Femur (tissue), 1 donor: ENCODE data around the gene NSG2.
"Not testable (repeated sequence)": the region's sequence is repeated elsewhere in the genome, so short reads cannot be mapped to it uniquely, and the experiment has no call there.

ENCODE experiments used
- DNase-seq: peaks from one replicate; pipeline ENCODE4 v3.0.0-alpha.2; 2017

The NSG2 gene

DNA sequence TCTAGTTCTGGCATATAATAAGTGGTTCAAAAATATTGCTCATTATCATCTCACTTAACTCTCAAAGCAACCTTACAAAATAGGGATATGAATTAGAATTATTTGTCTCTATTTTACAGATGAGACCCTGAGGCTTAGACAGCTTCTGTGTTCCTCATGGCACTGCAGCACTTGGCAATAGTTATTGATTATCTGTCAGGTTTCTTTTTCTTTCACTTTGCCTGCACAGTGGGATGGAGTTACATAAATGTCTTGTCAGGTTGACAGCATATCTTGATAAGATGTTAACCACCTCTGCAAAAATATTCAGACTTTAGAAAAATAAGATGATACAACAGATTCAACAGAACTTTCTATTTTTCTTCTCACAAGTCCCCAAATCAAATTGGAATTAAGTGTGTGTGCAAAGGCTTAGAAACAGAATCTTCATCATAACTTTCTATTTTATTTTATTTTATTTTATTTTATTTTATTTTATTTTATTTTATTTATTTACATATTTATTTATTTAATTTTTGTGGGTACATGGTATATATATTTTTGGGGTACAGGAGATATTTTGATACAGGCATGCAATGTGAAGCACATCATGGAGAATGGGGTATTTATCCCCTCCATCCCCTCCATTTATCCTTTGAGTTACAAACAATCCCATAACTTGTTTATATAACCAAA lies 17.7 kb downstream of the NSG2 start:
- DNase-seq, result no peak

DNA sequence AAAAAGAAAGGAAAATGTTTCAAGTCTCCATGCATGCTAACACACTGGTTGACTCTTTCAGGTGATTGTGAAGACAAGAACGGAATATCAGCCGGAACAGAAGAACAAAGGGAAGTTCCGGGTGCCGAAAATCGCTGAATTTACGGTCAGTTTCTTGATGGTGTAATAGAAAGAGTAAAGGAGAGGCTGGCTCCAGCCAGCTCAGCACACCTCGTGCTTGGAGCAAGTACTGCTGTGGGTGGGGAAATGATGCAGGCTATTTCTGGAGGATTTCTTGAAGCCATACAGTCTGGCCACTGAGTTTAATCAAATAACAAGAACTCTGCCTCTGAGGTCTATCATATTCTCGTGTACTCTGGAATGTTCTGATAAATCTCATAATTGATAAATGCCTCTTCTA lies 18.7 kb downstream of the NSG2 start:
- no peak for DNase-seq

DNA sequence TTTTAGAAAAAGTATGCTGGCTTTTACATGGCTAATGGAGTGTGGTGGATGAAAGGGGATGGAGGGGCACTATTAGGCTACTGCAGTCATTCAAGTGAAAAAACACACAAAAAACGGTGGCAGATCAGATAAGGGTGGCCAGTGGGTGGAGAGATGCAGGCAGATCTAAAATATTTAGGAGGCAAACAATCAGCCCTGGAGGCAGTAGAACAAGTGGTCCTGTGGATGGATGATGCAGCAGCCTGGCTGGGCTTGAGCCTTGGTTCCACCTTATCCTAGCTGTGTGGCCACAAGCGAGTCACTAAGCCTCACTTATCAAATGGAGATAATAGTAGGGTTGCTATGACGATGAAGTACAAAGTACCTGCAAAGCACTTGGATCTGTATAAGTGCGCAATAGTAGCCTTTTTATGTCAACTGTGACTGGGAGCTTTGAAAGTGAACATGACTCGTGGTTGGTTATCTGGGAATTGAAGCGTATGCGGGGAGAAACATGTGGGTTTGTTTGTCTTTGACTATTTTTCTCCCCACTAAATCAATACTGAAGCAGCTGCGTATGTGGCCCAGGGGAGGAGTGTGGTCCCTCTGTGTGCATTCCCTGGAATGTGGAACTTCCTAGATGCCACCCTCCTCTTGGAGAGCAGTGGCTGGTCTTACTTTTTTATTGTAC lies 20.2 kb downstream of the NSG2 start:
- DNase-seq, result no peak

DNA sequence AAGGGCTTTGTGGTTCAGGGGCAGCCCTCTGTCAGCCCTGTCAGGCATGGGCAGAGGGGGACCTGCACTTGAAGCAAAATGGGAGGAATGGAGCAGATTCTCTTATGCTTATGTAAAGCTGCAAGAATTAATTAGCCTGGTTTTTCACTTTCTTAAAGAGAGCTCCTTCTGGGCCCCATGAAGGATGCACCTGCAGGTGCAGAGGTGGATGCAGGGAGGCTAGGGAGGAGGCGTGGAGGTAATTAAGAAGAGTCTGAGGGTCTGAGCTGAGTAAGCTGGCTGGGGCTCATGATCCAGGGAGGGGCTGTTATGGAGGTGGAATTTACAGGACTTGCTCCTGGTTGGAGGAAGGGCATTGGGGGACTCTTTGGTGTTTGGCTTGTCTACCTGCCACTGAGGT lies 22.0 kb downstream of the NSG2 start:
- no peak for DNase-seq

DNA sequence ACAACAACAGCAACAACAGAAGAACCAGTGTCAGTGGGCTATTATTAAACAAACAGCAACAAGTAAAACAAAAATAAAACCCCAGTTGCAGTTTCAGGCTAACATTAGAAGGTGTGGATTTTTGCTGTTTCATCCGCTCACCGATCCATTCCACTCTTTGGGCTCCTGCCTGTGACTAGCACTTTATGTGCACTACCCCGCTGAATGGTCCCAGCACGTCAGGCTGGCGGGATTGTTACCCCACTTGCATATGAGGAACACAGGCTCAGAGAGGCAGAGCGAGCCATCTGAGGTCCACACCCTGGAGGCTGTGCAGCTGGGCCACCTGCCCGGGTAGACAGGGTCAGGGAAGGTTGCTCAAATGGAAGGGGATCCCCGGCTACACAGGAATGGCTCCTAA lies 26.0 kb downstream of the NSG2 start:
- DNase-seq, result no peak

DNA sequence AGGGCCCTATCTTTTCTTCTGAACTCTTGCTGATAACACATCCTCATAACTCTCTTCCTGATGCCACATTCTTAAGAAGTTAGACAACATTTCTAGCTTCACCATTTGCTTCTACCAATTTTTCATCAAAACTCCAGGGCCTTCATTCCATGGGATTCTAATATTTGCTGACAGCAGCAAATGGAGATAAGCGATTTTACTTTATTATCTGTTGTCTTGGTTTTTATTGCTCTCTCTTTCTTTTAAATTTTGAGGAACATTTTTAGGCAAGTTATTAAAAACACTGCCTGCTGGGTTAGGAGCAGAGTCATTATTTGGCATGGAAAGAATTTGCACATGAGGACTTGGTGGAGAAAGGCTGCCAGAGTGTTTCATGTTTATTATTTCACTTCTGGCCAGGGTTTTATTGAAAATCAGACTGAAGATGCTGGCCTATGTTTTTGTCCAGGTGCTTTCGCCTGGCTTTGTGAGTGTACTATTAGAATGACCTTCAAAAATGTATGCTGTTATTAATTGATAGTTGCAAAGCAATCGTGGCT lies 27.7 kb downstream of the NSG2 start:
- no peak for DNase-seq

DNA sequence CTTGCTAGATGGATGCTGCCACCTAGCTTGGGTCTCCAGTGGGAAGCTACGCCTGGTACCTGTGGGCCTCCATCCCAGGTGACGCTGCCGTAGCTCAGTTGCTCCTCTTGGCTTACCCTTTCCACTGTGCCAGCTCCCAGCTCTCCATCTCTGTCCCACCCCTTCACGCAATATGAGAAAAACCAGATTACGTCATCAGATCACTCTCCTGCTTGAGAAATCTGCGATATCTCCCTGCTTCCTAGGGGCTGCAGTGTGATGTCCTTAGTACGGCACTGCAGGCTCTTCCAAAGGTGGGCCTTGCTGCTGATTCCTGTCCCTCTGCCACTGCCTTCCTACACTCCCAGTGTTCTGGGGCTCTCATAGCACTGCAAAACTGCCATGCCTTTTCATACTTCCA lies 28.9 kb downstream of the NSG2 start:
- DNase-seq, result no peak

DNA sequence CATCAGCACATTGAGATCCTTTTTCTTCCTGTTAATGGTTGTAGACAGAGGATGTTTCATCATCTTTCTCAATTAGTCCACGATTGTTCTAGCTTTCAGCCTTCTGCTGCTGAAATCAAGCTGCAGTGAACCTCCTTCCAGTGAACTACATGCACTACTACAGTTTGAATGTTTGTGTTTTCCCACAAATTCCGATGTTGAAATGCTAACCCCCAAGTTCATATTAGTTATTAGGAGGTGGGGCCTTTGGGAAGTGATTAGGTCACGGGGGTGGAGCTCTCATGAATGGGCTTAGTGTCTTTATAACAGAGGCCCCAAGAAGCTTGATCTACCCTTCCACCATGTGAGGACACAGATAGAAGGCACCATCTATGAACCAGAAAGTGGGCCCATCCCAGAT lies 32.9 kb downstream of the NSG2 start:
- DNase-seq, result no peak

DNA sequence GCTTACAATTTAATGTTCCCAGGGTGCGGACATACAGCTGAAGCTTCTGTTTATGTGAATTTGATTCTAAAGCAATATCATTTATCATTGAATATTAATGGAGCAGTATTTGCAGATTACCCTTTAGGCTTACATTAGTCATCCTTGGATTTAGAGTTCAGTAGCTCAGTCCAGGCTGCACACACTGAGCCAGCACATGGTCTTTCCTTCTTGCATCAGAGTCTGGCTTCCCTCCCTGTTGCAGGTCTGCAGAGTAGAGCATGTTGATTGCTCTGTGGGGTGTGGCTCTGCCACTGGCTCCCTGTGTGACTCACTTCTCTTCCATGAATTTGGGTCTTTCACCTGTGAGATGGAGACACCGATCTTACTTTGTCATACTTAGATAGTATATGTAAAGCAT lies 36.8 kb downstream of the NSG2 start:
- no peak for DNase-seq

DNA sequence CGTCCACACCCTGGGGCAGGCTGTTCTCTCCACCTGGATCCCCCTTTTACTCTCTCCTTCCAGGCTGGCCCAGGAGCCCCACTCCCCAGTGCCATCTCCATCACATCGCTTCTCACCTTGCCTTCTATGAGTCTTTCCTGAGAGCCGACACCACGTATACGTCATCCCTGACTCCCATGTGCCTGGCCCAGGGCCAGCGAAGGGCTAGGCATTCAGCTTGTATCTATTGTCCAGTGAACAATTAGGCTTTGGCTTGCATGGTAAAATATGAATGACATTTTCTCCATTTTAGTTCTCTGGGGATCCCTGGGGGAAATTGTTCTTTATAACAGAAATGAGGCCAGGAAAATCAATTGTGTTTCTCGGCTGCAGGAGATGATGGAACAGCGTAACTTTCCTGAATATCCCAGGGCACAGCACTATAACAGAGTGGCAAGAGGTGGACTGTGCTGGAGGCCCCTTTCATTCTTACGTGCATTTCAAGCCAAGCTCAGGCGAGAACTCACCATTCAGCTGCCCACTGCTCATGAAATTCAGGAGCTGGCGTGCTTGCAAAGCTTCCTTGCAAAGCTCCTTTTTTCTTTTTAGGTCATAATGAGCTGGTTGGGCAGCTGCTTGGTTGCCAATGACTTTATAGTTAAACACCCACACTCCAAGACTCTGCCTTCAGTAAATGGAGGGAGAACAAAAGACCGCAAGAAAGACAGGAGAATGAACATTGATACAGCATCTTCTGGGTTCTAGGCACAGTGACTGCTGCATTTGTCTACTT lies 37.7 kb downstream of the NSG2 start:
- no peak for DNase-seq

DNA sequence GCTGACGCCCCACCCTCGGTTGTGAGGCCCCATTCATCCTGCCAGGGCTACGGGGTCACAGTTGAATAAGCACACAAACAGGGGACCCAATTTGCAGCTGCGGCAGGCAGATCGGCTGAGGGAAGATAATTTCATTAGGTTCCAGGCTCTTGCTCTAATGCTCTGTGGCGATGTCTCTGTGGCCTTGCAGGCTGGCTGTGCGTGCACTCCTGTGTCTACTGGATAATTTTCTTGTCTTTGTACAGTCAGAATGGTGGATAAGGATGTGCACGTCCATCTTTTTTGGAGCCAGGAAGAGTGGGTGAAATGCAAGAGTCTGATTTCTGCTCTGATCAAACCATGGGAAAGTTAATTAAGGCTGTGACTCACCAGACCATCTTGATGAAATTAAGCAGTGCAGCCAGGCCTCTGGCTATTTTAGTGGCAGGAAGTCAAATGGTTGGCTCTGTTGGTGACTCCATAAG lies 39.2 kb downstream of the NSG2 start:
- DNase-seq, result no peak

DNA sequence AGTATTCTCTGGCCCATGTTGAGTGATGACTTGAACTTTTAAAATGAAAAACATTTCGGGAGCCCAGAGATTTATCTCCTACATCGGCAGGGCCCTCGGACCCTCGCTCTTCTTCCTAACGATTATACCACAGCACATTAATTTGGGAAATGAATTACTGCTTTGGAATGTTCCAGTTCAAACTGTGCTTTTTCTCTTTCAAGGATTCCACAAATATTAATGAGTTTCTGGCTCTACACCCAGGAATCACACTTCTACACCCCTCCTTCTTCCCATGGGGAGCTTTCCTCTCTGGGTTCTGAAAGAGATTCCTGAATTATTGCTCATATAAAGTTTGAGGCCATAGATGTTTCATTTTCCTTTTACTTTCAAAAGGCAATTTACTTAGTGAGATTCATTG lies 41.2 kb downstream of the NSG2 start:
- no peak for DNase-seq

DNA sequence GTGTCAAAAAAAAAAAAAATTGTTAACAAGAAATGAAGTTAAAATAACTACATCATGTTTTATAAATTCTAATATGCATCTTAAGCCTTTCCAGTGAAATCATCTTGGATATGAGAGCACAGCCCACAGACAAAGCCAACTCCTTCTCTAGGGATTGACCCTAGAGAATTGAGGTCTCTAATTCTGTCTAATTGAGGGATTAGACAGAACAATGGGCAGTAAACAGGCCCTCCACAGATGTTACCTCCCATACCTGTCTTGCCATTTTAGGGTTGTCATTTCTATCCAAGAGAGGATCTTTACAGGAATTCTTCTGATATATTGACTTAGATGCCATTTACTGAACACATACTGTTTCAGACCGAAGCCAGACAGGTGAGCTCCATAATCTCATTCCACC lies 42.3 kb downstream of the NSG2 start:
- DNase-seq, result no peak

DNA sequence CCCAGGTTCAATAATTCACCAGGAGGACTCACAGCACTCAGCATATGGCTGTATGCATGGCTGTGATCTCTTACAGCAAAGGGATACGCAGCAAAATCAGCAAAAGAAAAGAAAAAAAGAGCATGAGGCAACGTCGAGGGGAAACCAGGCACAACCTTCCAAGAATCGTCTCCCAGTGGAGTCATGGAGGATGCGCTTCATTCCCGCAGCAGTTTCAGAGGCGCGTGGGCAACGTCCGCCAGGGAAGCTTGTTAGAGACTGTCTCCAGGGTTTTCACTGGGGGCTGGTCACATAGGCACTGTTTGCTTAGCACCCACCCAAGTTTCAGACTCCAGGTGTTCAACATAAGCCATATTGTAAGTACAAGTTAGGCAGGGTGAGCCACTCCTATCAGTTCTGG lies 44.6 kb downstream of the NSG2 start:
- no peak for DNase-seq

DNA sequence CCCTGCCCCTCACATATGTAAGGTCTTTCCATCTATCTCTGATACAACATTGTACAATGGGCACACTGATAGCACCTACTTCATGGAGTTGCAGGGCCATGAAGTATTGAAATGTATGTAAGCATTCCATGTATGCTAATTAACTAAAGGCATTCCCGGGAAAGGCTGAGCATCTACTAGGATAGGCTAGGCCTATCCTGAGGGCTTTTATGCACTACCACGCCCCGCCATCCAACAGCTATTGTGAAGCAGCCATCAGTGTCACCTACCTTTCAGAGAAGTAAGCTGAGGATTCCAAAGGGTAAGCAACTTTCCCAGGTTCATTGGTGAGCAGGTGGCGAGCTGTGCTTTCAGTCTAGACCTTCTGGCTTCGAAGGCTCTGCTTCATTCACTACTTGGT lies 47.6 kb downstream of the NSG2 start:
- no peak for DNase-seq

DNA sequence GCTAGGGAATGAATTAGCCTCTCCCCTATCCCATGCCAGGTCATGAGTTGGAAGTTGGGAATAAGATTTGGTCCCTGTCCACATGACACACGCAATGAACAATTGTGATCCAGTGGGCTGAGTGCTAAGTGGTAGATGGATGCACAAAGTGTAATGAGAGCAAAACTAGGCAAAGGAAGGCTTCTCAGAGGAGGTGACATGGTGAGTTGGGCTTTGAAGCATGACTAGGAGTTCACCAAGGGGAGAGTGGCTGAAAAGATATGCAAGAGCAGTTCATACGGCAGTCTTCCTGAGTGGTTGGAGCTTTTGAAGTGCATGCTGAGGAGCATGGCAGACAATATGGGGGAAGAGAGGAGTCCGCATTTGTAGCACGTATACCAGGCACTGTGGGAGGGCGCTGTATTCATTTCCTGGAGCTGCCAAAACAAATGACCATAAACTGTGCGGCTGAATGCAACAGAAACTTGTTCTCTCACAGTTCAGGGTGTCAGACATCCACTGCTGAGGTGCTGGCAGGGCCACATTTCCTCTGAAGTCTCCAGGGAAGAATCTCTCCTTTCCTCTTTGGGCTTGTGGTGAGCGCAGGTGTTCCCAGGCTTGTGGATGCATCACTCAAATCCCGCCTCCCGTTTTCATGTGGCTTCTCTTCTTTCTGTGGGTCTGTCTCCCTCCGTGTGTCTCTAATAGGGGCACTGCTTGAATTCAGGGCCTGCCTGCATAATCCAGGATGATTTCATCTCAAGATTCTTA lies 49.5 kb downstream of the NSG2 start:
- DNase-seq, result no peak

DNA sequence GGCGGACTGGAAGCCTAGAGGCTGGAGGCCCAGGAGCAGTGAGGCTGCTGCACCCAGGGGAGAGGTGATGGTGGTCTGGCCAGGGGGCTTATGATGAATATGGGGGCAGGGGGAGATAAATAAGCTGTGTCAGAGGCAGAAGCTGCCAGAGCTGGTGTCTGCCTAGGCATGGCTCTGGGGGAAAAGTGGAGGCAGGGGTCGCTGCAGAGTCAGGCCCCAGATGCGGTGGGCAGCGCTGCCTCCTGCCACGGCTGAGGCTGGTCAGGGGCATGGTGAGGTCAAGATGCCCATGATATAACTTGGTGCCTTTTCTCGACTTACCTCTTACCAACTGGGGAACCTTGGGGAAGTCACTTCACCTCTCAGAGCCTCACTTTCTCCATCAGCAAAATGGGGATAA lies 51.1 kb downstream of the NSG2 start:
- no peak for DNase-seq

DNA sequence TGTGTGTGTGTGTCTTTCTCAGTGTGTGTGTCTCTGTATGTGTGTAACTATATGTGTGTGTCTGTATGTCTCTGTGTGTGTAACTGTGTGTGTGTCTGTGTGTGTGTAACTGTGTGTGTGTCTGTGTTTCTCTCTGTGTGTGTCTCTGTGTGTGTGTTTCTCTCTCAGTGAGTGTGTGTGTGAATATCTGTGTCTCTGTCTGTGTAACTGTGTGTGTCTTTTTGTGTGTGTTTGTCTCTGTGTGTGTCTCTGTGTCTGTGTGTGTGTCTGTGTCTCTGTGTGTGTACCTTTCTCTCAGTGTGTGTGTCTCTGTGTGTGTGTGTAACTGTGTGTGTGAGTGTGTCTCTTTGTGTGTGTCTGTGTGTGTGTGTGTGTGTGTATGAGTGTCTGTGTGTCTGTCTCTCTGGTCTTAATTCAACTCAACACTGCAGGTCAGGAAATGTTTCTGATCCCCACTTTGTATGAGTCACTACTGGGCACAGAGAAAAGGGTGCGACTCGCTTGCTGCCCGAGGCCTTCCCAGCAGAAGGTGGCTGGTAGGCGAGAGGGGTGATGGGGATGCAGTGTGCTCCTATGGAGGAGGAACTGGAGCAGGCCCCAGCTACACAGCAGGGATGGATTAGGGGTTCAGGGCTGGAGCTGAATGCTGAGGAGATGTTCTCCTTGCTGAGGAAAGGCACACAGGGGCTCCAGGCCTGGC lies 52.1 kb downstream of the NSG2 start:
- DNase-seq, result no peak

DNA sequence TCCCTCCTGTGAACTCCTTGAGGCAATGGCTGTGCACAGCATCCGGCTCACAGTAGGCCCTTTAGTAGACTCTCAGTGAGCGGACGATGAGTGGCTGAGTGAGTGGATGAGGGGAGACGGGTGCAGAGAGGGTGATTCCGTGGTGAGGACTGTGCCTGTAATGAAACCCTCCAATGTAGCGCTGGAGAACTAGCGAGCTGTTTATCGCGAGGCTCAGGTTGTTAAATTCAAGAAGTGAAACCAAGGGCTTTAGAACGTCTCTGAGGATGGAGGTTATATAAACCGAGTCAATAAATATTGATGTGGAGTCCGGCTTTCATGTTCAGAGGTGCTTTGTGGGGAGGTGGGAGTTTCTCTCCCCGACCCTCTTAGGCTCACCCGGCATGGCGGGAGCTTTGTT lies 53.2 kb downstream of the NSG2 start:
- DNase-seq, result no peak

DNA sequence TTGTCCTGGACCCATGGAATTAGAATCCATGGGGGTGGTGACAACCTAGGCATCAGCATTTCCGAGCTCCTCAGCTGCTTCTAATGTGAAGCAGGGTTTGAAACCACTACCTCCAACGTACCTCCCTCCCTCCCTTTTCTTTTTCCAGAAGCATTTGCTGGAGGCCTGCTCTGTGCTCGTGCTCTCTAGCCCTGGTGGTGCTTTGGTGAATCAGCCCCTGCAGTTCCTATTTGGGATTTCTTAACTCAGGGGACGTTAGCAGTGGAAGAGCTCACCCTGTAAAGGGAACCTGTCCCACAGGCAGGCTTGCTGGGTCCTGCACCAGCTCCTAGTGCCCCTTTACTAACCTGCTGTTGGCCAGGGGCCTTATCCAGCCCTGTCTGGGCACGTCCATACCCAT lies 55.0 kb downstream of the NSG2 start:
- DNase-seq, result no peak

DNA sequence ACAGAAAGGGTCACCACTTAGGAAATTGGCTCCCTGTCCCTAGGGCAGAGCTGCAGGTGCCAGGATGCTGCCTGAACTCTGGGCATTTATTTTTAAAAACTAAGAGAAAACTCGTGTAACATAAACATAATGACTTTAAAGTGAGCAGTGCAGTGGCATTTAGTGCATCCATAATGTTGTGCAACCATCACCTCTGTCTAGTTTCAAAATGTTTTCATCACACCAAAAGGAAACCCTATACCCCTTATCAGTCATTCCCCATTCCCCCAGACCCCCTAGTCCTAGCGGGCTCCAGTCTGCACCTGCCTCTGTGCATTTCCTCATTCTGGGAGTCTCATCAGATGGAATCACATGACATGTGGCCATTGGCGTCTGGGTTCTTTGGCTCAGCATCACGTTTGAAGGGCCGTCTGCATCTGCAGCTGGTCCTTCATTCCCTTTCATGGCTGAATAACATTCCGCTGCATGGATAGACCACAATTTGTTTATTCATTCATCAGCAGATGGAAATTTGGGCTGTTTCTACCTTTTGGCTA lies 55.8 kb downstream of the NSG2 start:
- DNase-seq, result no peak

DNA sequence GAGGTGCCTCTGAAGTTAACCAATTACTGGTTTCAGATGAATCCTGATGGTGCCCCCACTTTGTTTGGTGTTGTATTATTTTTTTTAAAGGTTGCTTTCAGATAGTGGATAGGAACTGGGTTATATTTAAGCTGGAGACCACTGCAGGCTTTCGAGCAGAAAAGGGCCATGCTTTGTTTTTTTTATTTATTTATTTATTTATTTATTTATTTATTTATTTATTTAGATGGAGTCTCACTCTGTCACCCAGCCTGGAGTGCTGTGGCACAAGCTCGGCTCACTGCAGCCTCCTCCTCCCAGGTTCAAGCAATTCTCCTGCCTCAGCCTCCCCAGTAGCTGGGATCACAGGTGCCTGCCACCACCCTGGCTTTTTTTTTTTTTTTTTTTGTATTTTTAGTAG lies 57.1 kb downstream of the NSG2 start:
- DNase-seq, result not testable (repeated sequence)
